Fibroblast of villous mesenchyme (primary cell): ENCODE results near the gene EIF3F. TPM values are rescaled to one million over a fixed set of nuclear protein-coding genes. Genes with fewer than 3 reads are reported as not detected.

Experiments
- DNase-seq: peaks from one replicate; pipeline ENCODE4 v3.0.0-alpha.2; 2010; ENCODE audit warnings: low read depth
- H3K4me3 ChIP-seq: 2 replicates; pipeline ENCODE4 v1.5.1; 2011; ENCODE audit warnings: low read depth, mild to moderate bottlenecking, low read length
- CTCF ChIP-seq: IDR thresholded peaks from 2 replicates; pipeline ENCODE4 v1.5.1; 2012; ENCODE audit warnings: low read depth, mild to moderate bottlenecking, low read length; ENCODE audit not compliant: insufficient read depth
- total RNA-seq: library from RNA; depleted of rRNA; stranded (reverse); fragments of >200 nt; gene quantifications from 2 replicates; pipeline ENCODE4 v1.2.3, GENCODE V29; 2012

The EIF3F gene
- total RNA-seq, 1 donor: 182 TPM

GRCh38 chr11:8032576-8033304 lies 45.6 kb downstream of the EIF3F start:
- TF ChIP-seq CTCF: no peak
- H3K4me3 ChIP-seq: no peak overlapping the region
- DNase-seq: no peak

- peak; percentile 85 for DNase-seq
Measured at GRCh38 chr11:8033305-8034105, 46.4 kb downstream of the EIF3F start.

GRCh38 chr11:8034106-8034585 lies 47.0 kb downstream of the EIF3F start:
- no peak for DNase-seq
- no peak for TF ChIP-seq CTCF
- no peak overlapping the region for H3K4me3 ChIP-seq

More at GRCh38 chr11:8033305-8034105, 46.4 kb downstream of the EIF3F start:
- peak; percentile 93 for TF ChIP-seq CTCF
- H3K4me3 ChIP-seq: no peak overlapping the region

- DNase-seq: no peak
- no peak overlapping the region for H3K4me3 ChIP-seq
- TF ChIP-seq CTCF: no peak
Measured at GRCh38 chr11:8034604-8035190, 47.6 kb downstream of the EIF3F start.

- no peak for TF ChIP-seq CTCF
Measured at GRCh38 chr11:8035200-8035855, 48.2 kb downstream of the EIF3F start.

GRCh38 chr11:8036002-8036802 lies 49.1 kb downstream of the EIF3F start:
- TF ChIP-seq CTCF: no peak
- DNase-seq: no peak
- no peak overlapping the region for H3K4me3 ChIP-seq

More at GRCh38 chr11:8035200-8035855, 48.2 kb downstream of the EIF3F start:
- H3K4me3 ChIP-seq: no peak overlapping the region
- no peak for DNase-seq
